Endothelial cell of umbilical vein (primary cell): Measurements from ENCODE around the gene SUMO4.

ENCODE experiments used
- CTCF ChIP-seq, 2 donors: IDR thresholded peaks; 1 replicate in 1 of 2; 2 replicates in 1 of 2; pipeline ENCODE4 v1.5.1; 2011; ENCODE audit warnings: low read length in 2 of 2, mild to moderate bottlenecking in 2 of 2, moderate library complexity in 2 of 2, control low read depth in 1 of 2, inconsistent platforms in 1 of 2, low read depth in 1 of 2; ENCODE audit not compliant: insufficient read depth in 1 of 2; ENCODE audit errors: extremely low read depth in 1 of 2
- EZH2 ChIP-seq: IDR thresholded peaks from 2 replicates; pipeline ENCODE4 v1.6.1; 2012; ENCODE audit warnings: borderline replicate concordance, low read depth, mild to moderate bottlenecking, moderate library complexity, low read length, inconsistent platforms; ENCODE audit not compliant: severe bottlenecking
- POLR2A ChIP-seq: IDR thresholded peaks from 2 replicates; pipeline ENCODE4 v1.6.1; 2012; ENCODE audit warnings: low read depth, mild to moderate bottlenecking, control low read depth, low read length

GRCh38 chr6:149409617-149410016, 9.6 kb downstream of the SUMO4 start:
- TF ChIP-seq POLR2A = no peak
- TF ChIP-seq CTCF (IDR thresholded peaks at IDR 0.05; ENCODE audit: extremely low read depth in 1 of 2, insufficient read depth in 1 of 2, low read depth in 1 of 2, low read length in 2 of 2) = no peak
- no peak for TF ChIP-seq EZH2
